Hindlimb muscle (tissue), 1 donor: ENCODE measurements around the gene WDR18. TPM values are rescaled to one million over a fixed set of nuclear protein-coding genes. Genes with fewer than 3 reads are reported as not detected.

ENCODE experiments used
- DNase-seq: peaks from one replicate; pipeline ENCODE4 v3.0.0-alpha.2; 2013
- polyA plus RNA-seq: library from polyadenylated mRNA; unstranded; fragments of 120-200 nt; gene quantifications from one replicate; pipeline ENCODE4 v1.2.1, GENCODE V29; 2013; ENCODE audit not compliant: insufficient read length

WDR18 gene
- polyA plus RNA-seq, 1 donor, result 39.3 TPM

- no peak for DNase-seq
Measured at GRCh38 chr19:991932-992669, 8.0 kb downstream of the WDR18 start.

- no peak for DNase-seq
Measured at GRCh38 chr19:992670-993055, 8.5 kb downstream of the WDR18 start.

- DNase-seq, result no peak
Measured at GRCh38 chr19:993361-993830, 9.3 kb downstream of the WDR18 start.

- DNase-seq, result no peak
Measured at GRCh38 chr19:993831-994393, 9.8 kb downstream of the WDR18 start.

- DNase-seq, result no peak
Measured at GRCh38 chr19:994516-994915, 10.4 kb downstream of the WDR18 start.

GRCh38 chr19:995051-995827, 11.1 kb downstream of the WDR18 start:
- DNase-seq, result no peak

- DNase-seq, result no peak
Measured at GRCh38 chr19:996051-996838, 12.1 kb downstream of the WDR18 start.

- DNase-seq, result no peak
Measured at GRCh38 chr19:998064-998463, 13.9 kb downstream of the WDR18 start.

GRCh38 chr19:999379-999719, 15.2 kb downstream of the WDR18 start:
- DNase-seq, result no peak

- no peak for DNase-seq
Measured at GRCh38 chr19:1000095-1000494, 15.9 kb downstream of the WDR18 start, which contains the start of gene GRIN3B. GRIN3B (plus strand) TSS chr19:1000419; CDS start chr19:1000438, 19 bp downstream.

- DNase-seq, result no peak
Measured at GRCh38 chr19:1000591-1001537, 16.7 kb downstream of the WDR18 start.

- no peak for DNase-seq
Measured at GRCh38 chr19:1001538-1002166, 17.5 kb downstream of the WDR18 start.

GRCh38 chr19:1002600-1002999, 18.5 kb downstream of the WDR18 start:
- DNase-seq, result no peak

- DNase-seq, result no peak
Measured at GRCh38 chr19:1003283-1003682, 19.1 kb downstream of the WDR18 start.

GRCh38 chr19:1004204-1004802, 20.2 kb downstream of the WDR18 start:
- DNase-seq, result no peak

GRCh38 chr19:1004803-1005664, 20.9 kb downstream of the WDR18 start:
- no peak for DNase-seq

- no peak for DNase-seq
Measured at GRCh38 chr19:1006711-1007398, 22.7 kb downstream of the WDR18 start.

- DNase-seq, result no peak
Measured at GRCh38 chr19:1007399-1008251, 23.5 kb downstream of the WDR18 start.
